Daoy (cell line): ENCODE results near the gene STAP2. TPM values are rescaled to one million over a fixed set of nuclear protein-coding genes. Genes with fewer than 3 reads are reported as not detected.
A peak's percentile ranks its signal among the peaks of the same experiment; 100 is the strongest.
"Not testable (repeated sequence)": the region's sequence is repeated elsewhere in the genome, so short reads cannot be mapped to it uniquely, and the experiment has no call there.

Experiments
- DNase-seq: peaks from one replicate; pipeline ENCODE4 v3.0.0-alpha.2; 2015; ENCODE audit warnings: low read depth
- total RNA-seq: library from RNA; depleted of rRNA; stranded (reverse); fragments of >200 nt; shearing (Covaris generic); gene quantifications from 2 replicates; pipeline ENCODE4 v1.2.3, GENCODE V29; 2014

The STAP2 gene
- total RNA-seq, 1 experiment from 2014 or later, result 28.9 TPM

- no peak for DNase-seq
Observed at GRCh38 chr19:4358709-4359626, 20.3 kb upstream of the STAP2 start.

GRCh38 chr19:4357921-4358326, 19.3 kb upstream of the STAP2 start:
- DNase-seq, result no peak

GRCh38 chr19:4357095-4357797, 18.6 kb upstream of the STAP2 start:
- DNase-seq, result no peak

- DNase-seq, result no peak
Observed at GRCh38 chr19:4354897-4355296, 16.3 kb upstream of the STAP2 start.

GRCh38 chr19:4354282-4354681, 15.7 kb upstream of the STAP2 start:
- DNase-seq, result no peak

- DNase-seq, result peak; percentile 68
Observed at GRCh38 chr19:4352701-4353121, 14.1 kb upstream of the STAP2 start.

- DNase-seq, result no peak
Observed at GRCh38 chr19:4350726-4351125, 12.1 kb upstream of the STAP2 start.

- no peak for DNase-seq
Observed at GRCh38 chr19:4350111-4350510, 11.5 kb upstream of the STAP2 start.

GRCh38 chr19:4349225-4349624, 10.6 kb upstream of the STAP2 start:
- not testable (repeated sequence) for DNase-seq

- DNase-seq, result no peak
Observed at GRCh38 chr19:4347521-4347920, 8.9 kb upstream of the STAP2 start.

GRCh38 chr19:4346020-4346383, 7.4 kb upstream of the STAP2 start:
- DNase-seq, result no peak

GRCh38 chr19:4345342-4346019, 6.9 kb upstream of the STAP2 start:
- no peak for DNase-seq

- DNase-seq, result peak; percentile 92
Observed at GRCh38 chr19:4343370-4344307, 5.0 kb upstream of the STAP2 start, which contains the start of gene MPND. TSS of gene MPND (plus strand) at chr19:4343562. CDS start at chr19:4343594, 32 bp downstream.

- peak; percentile 99 for DNase-seq
Observed at GRCh38 chr19:4342615-4343369, 4.2 kb upstream of the STAP2 start.

- no peak for DNase-seq
Observed at GRCh38 chr19:4342314-4342614, 3.6 kb upstream of the STAP2 start.

GRCh38 chr19:4337906-4338440, 654 bp downstream of the STAP2 start:
- DNase-seq, result no peak

- DNase-seq, result no peak
Observed at GRCh38 chr19:4334929-4335570, 3.6 kb downstream of the STAP2 start.

GRCh38 chr19:4329858-4330257, 8.8 kb downstream of the STAP2 start:
- no peak for DNase-seq

GRCh38 chr19:4328991-4329681, 9.5 kb downstream of the STAP2 start:
- DNase-seq, result not testable (repeated sequence)
